Suprapubic skin (tissue), 4 donors: ENCODE results near the gene CUL9. TPM values are rescaled to one million over a fixed set of nuclear protein-coding genes. Genes with fewer than 3 reads are reported as not detected.

ENCODE experiments used
- DNase-seq, 2 donors: peaks; one replicate each; pipeline ENCODE4 v3.0.0-alpha.2; 2019; ENCODE audit warnings: low spot score in 2 of 2
- H3K27ac ChIP-seq: fragments of 200-600 bp; sonication (generic); one replicate; pipeline ENCODE4 v1.5.1; 2019
- H3K27me3 ChIP-seq: fragments of 200-600 bp; sonication (generic); one replicate; pipeline ENCODE4 v1.5.1; 2019
- H3K36me3 ChIP-seq: fragments of 200-600 bp; sonication (generic); one replicate; pipeline ENCODE4 v1.5.1; 2019
- H3K4me1 ChIP-seq: fragments of 200-600 bp; sonication (generic); one replicate; pipeline ENCODE4 v1.5.1; 2019
- H3K4me3 ChIP-seq: fragments of 200-600 bp; sonication (generic); one replicate; pipeline ENCODE4 v1.5.1; 2019; ENCODE audit warnings: mild to moderate bottlenecking
- H3K9me3 ChIP-seq: fragments of 200-600 bp; sonication (generic); one replicate; pipeline ENCODE4 v1.5.1; 2019
- EP300 ChIP-seq: sonication (generic); formaldehyde crosslinking; IDR thresholded peaks from one replicate; pipeline ENCODE4 v1.6.1; 2017; ENCODE audit warnings: antibody characterized with exemption
- POLR2A ChIP-seq, 2 donors: fragments of 450-650 bp; IDR thresholded peaks; one replicate each; pipeline ENCODE4 v1.6.1; 2017; ENCODE audit warnings: antibody characterized with exemption in 2 of 2, mild to moderate bottlenecking in 2 of 2, moderate library complexity in 2 of 2
- POLR2AphosphoS5 ChIP-seq, 3 donors: sonication (generic); formaldehyde crosslinking; IDR thresholded peaks; one replicate each; pipeline ENCODE4 v1.6.1; 2017; ENCODE audit warnings: antibody characterized with exemption in 3 of 3
- WGBS: methylation state at CpG from one replicate; pipeline ENCODE4 v1.1.5; 2018; 5-methylcytosine and 5-hydroxymethylcytosine counted together
- total RNA-seq, 4 donors: library from RNA; depleted of rRNA; stranded (reverse); fragments of >200 nt; gene quantifications; one replicate each; pipeline ENCODE4 v1.1.0, GENCODE V29; 2016
- TF ChIP-seq, protein P1 (sequence below), 2 donors: fragments of 200-600 bp in 1 of 2; fragments of 450-650 bp in 1 of 2; sonication (generic) in 1 of 2; IDR thresholded peaks; one replicate each; pipeline ENCODE4 v1.5.1; 2016 to 2019; ENCODE audit warnings: antibody characterized with exemption in 2 of 2, mild to moderate bottlenecking in 1 of 2, moderate library complexity in 1 of 2

The CUL9 gene
- total RNA-seq, 4 donors from 2014 or later: 51.8 to 130 (median 92.4) TPM

DNA sequence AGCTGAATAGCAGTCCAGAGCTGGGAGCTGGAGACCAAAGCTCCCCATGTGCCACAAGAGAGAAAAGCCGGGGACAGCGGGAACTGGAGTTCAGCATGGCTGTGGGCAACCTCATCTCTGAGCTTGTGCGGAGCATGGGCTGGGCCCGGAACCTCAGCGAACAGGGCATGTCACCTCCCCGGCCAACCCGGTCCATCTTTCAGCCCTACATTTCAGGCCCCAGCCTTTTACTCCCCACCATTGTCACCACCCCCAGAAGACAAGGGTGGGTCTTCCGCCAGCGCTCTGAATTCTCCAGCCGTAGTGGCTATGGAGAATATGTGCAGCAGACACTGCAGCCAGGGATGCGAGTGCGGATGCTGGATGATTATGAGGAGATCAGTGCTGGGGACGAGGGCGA lies 4.0 kb downstream of the CUL9 start:
- no peak overlapping the region for H3K4me3 ChIP-seq
- TF ChIP-seq, protein P1, sequence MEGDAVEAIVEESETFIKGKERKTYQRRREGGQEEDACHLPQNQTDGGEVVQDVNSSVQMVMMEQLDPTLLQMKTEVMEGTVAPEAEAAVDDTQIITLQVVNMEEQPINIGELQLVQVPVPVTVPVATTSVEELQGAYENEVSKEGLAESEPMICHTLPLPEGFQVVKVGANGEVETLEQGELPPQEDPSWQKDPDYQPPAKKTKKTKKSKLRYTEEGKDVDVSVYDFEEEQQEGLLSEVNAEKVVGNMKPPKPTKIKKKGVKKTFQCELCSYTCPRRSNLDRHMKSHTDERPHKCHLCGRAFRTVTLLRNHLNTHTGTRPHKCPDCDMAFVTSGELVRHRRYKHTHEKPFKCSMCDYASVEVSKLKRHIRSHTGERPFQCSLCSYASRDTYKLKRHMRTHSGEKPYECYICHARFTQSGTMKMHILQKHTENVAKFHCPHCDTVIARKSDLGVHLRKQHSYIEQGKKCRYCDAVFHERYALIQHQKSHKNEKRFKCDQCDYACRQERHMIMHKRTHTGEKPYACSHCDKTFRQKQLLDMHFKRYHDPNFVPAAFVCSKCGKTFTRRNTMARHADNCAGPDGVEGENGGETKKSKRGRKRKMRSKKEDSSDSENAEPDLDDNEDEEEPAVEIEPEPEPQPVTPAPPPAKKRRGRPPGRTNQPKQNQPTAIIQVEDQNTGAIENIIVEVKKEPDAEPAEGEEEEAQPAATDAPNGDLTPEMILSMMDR (IDR thresholded peaks at IDR 0.05): no peak
- TF ChIP-seq EP300: no peak
- TF ChIP-seq POLR2A (IDR thresholded peaks at IDR 0.05): no peak
- no peak for TF ChIP-seq POLR2AphosphoS5 (IDR thresholded peaks at IDR 0.05)
- H3K4me1 ChIP-seq: peaks cover 67% of the 10 kb centered on the region
- 92% methylated on average over 14 of the region's 14 CpGs for WGBS
- no peaks in the 10 kb centered on the region for H3K27me3 ChIP-seq
- DNase-seq: peak in 1 of 2 donors; percentile 50
- H3K27ac ChIP-seq: no peak overlapping the region
- H3K36me3 ChIP-seq: peaks cover 46% of the 10 kb centered on the region
- H3K9me3 ChIP-seq: no peaks in the 10 kb centered on the region

DNA sequence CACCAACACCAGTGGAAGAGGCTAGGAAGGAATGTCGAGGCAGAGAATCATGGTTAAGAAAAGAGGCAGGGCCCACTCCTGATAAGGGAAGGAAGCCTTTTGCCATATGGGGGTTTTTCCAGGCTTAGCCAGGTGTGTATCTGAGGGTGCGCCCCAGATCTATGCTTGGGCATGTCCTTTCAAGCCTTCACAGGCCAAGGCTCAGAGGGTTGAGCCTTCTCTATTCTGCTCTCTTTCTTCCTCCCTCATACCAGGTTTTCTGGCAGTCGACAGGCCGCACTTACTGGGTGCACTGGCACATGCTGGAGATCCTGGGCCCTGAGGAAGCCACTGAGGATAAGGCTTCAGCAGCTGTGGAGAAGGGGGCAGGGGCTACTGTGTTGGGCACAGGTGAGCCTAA lies 4.7 kb downstream of the CUL9 start:
- TF ChIP-seq, protein P1 (IDR thresholded peaks at IDR 0.05): no peak
- TF ChIP-seq POLR2A (IDR thresholded peaks at IDR 0.05): no peak
- TF ChIP-seq EP300: no peak
- TF ChIP-seq POLR2AphosphoS5 (IDR thresholded peaks at IDR 0.05): no peak
- Histone ChIP-seq H3K4me1 (peaks cover 62% of the 10 kb centered on the region), H3K36me3 (peaks cover 46% of the 10 kb centered on the region), H3K4me3 (no peak overlapping the region), H3K9me3 (no peaks in the 10 kb centered on the region), H3K27ac (no peak overlapping the region), H3K27me3 (no peaks in the 10 kb centered on the region)
- peak; percentile 26 to 50 for DNase-seq
- 74% methylated on average over 4 of the region's 4 CpGs for WGBS

DNA sequence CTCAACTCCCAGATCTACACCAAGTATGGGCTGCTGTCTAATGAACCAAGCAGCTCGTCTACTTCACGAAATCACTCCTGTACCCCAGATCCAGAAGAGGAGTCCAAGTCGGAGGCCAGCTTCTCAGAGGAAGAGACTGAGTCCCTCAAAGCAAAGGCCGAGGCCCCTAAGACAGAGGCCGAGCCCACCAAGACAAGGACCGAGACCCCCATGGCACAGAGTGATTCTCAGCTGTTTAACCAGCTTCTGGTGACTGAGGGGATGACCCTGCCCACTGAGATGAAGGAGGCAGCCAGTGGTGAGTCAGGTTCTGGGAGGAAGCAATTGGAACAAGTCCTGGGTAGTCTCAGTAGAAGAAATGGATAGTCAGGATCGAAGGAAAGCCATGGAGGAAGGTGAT lies 5.8 kb downstream of the CUL9 start:
- Histone ChIP-seq H3K36me3 (peaks cover 49% of the 10 kb centered on the region), H3K27ac (no peak overlapping the region), H3K4me3 (no peak overlapping the region), H3K9me3 (no peaks in the 10 kb centered on the region), H3K4me1 (peaks cover 50% of the 10 kb centered on the region), H3K27me3 (no peaks in the 10 kb centered on the region)
- 99% methylated on average over 7 of the region's 7 CpGs for WGBS
- no peak for DNase-seq
- TF ChIP-seq EP300 (no peak), POLR2A (IDR thresholded peaks at IDR 0.05) (no peak), POLR2AphosphoS5 (IDR thresholded peaks at IDR 0.05) (no peak)
- TF ChIP-seq, protein P1 (IDR thresholded peaks at IDR 0.05): no peak

DNA sequence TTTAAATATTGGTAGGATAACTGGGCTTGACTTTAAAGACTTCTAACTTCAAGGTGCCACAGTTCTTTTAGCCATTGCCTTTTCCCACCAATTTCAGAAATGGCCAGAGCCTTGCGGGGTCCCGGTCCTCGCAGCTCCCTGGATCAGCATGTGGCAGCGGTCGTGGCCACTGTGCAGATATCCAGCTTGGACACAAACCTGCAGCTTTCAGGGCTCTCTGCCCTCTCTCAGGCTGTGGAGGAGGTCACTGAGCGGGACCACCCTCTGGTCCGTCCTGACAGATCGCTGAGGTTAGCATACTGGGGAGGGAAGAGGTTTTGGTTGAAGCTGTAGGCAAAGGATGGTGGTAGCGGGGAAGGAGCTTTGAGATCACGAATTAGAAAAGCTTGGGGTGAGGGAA lies 6.4 kb downstream of the CUL9 start:
- Histone ChIP-seq H3K4me3 (no peak overlapping the region), H3K36me3 (peaks cover 55% of the 10 kb centered on the region), H3K9me3 (no peaks in the 10 kb centered on the region), H3K27me3 (no peaks in the 10 kb centered on the region), H3K27ac (no peak overlapping the region), H3K4me1 (peaks cover 44% of the 10 kb centered on the region)
- 94% methylated on average over 10 of the region's 10 CpGs for WGBS
- TF ChIP-seq POLR2AphosphoS5 (IDR thresholded peaks at IDR 0.05): no peak
- DNase-seq: no peak

DNA sequence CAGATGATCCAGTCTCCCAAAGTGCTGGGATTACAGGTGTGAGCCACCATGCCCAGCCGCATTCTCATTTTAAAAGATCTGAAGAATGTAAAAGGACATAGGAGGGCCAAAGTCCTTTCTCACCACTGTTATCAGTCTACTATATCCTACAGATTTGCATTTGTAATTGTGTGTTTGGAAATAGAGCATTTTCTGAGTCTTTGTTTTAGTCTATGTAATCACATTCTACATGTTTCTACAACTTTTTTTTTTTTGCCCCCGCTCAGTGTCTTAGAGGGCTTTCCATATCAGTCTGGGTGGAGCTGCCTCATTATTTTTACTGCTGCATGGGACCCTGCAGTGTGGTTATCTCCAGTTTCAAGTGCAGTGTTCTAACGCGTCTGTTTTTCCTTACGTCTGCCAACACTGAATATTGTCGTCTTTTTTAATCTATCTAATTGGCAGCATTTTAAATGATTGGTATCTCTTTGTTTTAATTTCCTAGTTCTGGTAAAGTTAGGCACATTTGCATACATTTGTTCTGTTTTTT lies 7.8 kb downstream of the CUL9 start:
- Histone ChIP-seq H3K36me3 (peaks cover 64% of the 10 kb centered on the region), H3K27ac (no peak overlapping the region), H3K4me3 (no peak overlapping the region), H3K9me3 (no peaks in the 10 kb centered on the region), H3K4me1 (peaks cover 30% of the 10 kb centered on the region), H3K27me3 (no peaks in the 10 kb centered on the region)
- no peak for DNase-seq
- TF ChIP-seq POLR2AphosphoS5 (IDR thresholded peaks at IDR 0.05): no peak
- TF ChIP-seq, protein P1 (IDR thresholded peaks at IDR 0.05): no peak
- no peak for TF ChIP-seq EP300
- no peak for TF ChIP-seq POLR2A (IDR thresholded peaks at IDR 0.05)
- WGBS: 54% methylated on average over 6 of the region's 6 CpGs

DNA sequence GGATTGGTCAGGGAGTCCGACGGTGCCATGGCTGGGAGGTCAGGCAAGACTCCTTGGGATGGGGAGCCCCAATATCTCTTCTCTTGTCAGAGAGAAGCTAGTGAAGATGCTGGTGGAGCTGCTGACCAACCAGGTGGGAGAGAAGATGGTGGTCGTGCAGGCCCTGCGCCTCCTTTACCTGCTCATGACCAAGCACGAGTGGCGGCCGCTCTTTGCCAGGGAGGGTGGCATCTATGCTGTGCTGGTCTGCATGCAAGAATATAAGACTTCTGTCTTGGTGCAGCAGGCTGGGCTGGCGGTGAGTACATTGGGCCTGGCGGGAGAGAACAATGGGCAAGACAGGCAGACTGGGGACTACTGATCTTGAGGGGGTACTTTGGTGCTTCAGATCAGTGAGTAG lies 10.9 kb downstream of the CUL9 start:
- H3K27me3 ChIP-seq: no peaks in the 10 kb centered on the region
- peaks cover under 1% of the 10 kb centered on the region for H3K4me1 ChIP-seq
- no peaks in the 10 kb centered on the region for H3K9me3 ChIP-seq
- peak in 1 of 2 donors; percentile 60 for DNase-seq
- no peak overlapping the region for H3K4me3 ChIP-seq
- H3K27ac ChIP-seq: no peak overlapping the region
- TF ChIP-seq EP300 (no peak), POLR2A (IDR thresholded peaks at IDR 0.05) (no peak), POLR2AphosphoS5 (IDR thresholded peaks at IDR 0.05) (no peak)
- TF ChIP-seq, protein P1 (IDR thresholded peaks at IDR 0.05): no peak
- H3K36me3 ChIP-seq: peaks cover 67% of the 10 kb centered on the region
- 93% methylated on average over 9 of the region's 9 CpGs for WGBS
